ENCODE measurements around the gene SULF2. TPM values are rescaled to one million over a fixed set of nuclear protein-coding genes. Genes with fewer than 3 reads are reported as not detected.
A peak's percentile ranks its signal among the peaks of the same experiment; 100 is the strongest.

Gene SULF2
- total RNA-seq, 1 experiment from 2014 or later: 52.0 TPM

DNA sequence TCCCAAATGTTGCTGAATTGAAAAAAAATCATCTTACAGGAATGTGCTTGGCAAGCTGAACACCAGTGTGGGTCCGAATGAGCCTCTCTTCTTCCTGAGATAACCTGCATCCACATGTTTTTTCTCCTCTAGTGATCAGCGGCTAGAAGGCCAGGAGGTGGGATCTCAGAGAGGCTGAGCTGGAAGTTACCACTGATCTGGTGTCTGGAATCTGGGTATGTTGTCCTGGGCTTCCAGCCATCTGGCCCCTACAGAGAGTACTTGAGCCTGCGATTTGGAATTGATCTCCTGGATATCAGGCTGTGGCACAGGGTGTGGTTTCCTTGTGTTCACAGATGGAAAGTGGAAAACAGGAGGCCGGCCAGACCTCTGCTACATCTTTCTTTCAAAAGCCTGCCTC is 35.9 kb downstream of the SULF2 start:
- H3K36me3 ChIP-seq (replicated peaks; ENCODE audit: control insufficient read depth, insufficient read depth, low read length): no peaks in the 10 kb centered on the region
- H3K4me3 ChIP-seq (ENCODE audit: insufficient read depth, low read depth, low read length): no peak overlapping the region
- DNase-seq: no peak
- H3K27me3 ChIP-seq (ENCODE audit: control insufficient read depth, insufficient read depth, low read length): no peaks in the 10 kb centered on the region

- Histone ChIP-seq H3K27me3 (ENCODE audit: control insufficient read depth, insufficient read depth, low read length) (no peaks in the 10 kb centered on the region), H3K4me3 (ENCODE audit: insufficient read depth, low read depth, low read length) (no peak overlapping the region), H3K36me3 (replicated peaks; ENCODE audit: control insufficient read depth, insufficient read depth, low read length) (no peaks in the 10 kb centered on the region)
- DNase-seq: no peak
Measured at GRCh38 chr20:47748823-47749222, 36.5 kb downstream of the SULF2 start.

DNA sequence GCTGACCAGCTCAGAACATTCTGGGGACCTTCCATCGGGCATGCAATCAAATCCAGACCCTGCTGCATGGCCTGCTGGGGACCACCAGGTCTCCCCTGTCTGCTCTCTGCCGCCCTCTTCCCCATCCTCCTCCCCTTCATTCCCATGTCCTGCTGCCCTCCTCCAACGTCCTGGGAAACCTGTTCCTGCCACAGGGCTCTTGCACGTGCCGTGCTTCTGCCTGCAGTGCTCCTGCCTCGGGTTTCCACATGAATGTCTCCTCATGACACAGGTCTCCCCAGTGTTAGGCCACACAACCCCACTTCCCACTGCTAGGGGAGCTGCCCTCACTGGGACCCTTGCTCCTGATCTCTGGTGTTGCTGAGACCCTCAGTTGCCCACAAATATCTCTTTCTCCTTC is 37.2 kb downstream of the SULF2 start:
- no peak overlapping the region for H3K4me3 ChIP-seq (ENCODE audit: insufficient read depth, low read depth, low read length)
- DNase-seq: no peak
- H3K36me3 ChIP-seq (replicated peaks; ENCODE audit: control insufficient read depth, insufficient read depth, low read length): no peaks in the 10 kb centered on the region
- no peaks in the 10 kb centered on the region for H3K27me3 ChIP-seq (ENCODE audit: control insufficient read depth, insufficient read depth, low read length)

GRCh38 chr20:47747669-47748031 is 37.6 kb downstream of the SULF2 start:
- Histone ChIP-seq H3K27me3 (ENCODE audit: control insufficient read depth, insufficient read depth, low read length) (no peaks in the 10 kb centered on the region), H3K4me3 (ENCODE audit: insufficient read depth, low read depth, low read length) (no peak overlapping the region), H3K36me3 (replicated peaks; ENCODE audit: control insufficient read depth, insufficient read depth, low read length) (no peaks in the 10 kb centered on the region)
- no peak for DNase-seq

DNA sequence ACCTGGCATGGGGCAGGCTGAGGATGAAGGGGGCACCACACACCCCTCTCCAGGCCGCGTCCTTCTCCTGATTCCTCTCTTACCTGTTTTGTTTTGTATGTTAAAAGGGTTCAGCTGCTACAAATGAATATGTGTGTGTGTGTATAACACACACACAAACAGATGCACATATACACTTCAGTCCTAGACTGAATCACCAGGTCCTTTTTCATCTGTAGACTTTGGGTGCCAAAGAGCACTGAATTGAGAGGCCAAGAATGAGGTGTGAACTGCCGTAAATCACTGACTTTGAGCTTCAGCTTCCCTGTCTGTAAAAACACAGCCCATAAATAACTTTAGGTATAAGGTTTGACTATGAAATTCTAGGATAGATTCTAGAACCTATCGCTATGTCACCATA is 40.5 kb downstream of the SULF2 start:
- no peaks in the 10 kb centered on the region for H3K27me3 ChIP-seq (ENCODE audit: control insufficient read depth, insufficient read depth, low read length)

GRCh38 chr20:47743671-47744070 is 41.6 kb downstream of the SULF2 start:
- H3K27me3 ChIP-seq (ENCODE audit: control insufficient read depth, insufficient read depth, low read length): no peaks in the 10 kb centered on the region
- no peak for DNase-seq
- no peak overlapping the region for H3K4me3 ChIP-seq (ENCODE audit: insufficient read depth, low read depth, low read length)
- no peaks in the 10 kb centered on the region for H3K36me3 ChIP-seq (replicated peaks; ENCODE audit: control insufficient read depth, insufficient read depth, low read length)

More for the DNA sequence above, 40.5 kb downstream of the SULF2 start:
- DNase-seq: no peak
- H3K36me3 ChIP-seq (replicated peaks; ENCODE audit: control insufficient read depth, insufficient read depth, low read length): no peaks in the 10 kb centered on the region
- no peak overlapping the region for H3K4me3 ChIP-seq (ENCODE audit: insufficient read depth, low read depth, low read length)

GRCh38 chr20:47741669-47742608 is 43.3 kb downstream of the SULF2 start:
- Histone ChIP-seq H3K36me3 (replicated peaks; ENCODE audit: control insufficient read depth, insufficient read depth, low read length) (no peaks in the 10 kb centered on the region), H3K4me3 (ENCODE audit: insufficient read depth, low read depth, low read length) (no peak overlapping the region), H3K27me3 (ENCODE audit: control insufficient read depth, insufficient read depth, low read length) (no peaks in the 10 kb centered on the region)
- DNase-seq: no peak

GRCh38 chr20:47740862-47741184 is 44.5 kb downstream of the SULF2 start:
- Histone ChIP-seq H3K36me3 (replicated peaks; ENCODE audit: control insufficient read depth, insufficient read depth, low read length) (no peaks in the 10 kb centered on the region), H3K27me3 (ENCODE audit: control insufficient read depth, insufficient read depth, low read length) (no peaks in the 10 kb centered on the region), H3K4me3 (ENCODE audit: insufficient read depth, low read depth, low read length) (no peak overlapping the region)
- peak; percentile 85 for DNase-seq

DNA sequence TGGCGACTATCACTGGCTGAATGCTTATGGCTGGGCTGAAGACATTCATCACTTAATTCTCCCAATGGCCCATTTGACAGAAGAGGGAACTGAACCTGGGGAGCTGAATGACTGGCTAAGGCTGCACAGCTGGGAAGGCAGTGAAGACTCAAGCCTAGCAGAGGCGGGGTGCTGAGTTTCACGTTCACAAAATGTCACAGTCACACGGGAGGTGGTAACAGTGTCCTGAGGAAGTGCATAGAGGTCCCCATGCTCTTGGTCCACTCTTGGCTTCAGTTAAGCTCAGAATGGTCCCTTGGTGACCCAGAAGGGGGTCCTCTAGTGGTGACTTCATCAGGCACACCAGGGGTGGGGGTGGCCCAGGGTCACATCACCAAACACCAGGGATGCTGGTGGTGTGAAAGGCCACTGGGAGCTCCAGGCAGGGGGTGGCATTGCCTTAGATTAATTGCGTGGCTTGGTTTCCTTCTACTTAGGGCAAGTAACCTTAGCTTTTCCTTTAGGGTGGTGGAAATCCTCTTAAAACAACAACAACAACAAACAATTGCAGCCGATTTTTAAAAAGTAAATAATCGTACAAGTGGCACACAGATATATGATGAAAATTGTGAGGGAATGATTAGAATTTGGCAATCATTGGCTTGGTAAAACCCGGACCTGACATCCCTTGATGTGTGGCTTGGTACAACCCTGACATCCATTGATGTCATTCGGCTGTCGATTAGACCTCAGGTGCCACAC is 45.0 kb downstream of the SULF2 start:
- Histone ChIP-seq H3K27me3 (ENCODE audit: control insufficient read depth, insufficient read depth, low read length) (no peaks in the 10 kb centered on the region), H3K36me3 (replicated peaks; ENCODE audit: control insufficient read depth, insufficient read depth, low read length) (no peaks in the 10 kb centered on the region), H3K4me3 (ENCODE audit: insufficient read depth, low read depth, low read length) (no peak overlapping the region)
- DNase-seq: no peak

- no peak for DNase-seq
- Histone ChIP-seq H3K36me3 (replicated peaks; ENCODE audit: control insufficient read depth, insufficient read depth, low read length) (no peaks in the 10 kb centered on the region), H3K27me3 (ENCODE audit: control insufficient read depth, insufficient read depth, low read length) (no peaks in the 10 kb centered on the region), H3K4me3 (ENCODE audit: insufficient read depth, low read depth, low read length) (no peak overlapping the region)
Measured at GRCh38 chr20:47737923-47738322, 47.4 kb downstream of the SULF2 start.

DNA sequence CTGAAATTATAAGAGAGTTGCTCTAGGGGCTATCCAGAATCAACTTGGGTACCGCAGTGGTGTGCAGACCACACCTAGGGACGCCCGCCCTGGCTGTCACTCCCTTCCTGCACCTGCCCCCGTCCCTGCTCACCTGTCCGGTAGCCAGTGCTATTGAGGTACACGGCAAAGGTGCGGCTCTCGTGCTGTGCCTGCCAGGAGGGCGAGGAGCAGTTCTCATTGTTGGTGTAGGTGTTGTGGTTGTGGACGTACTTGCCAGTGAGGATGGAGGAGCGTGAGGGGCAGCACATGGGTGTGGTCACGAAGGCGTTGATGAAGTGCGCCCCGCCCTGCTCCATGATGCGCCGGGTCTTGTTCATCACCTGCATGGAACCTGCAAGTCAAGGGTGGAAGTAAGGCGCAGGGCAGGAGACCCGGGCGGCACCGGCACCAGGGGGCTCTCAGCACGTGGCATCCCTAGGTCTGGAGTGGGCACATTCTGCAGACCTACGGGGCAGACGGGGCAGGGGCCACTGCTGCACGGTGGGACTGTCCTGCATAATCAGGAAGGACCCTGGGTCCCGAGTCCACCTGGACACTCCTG is 48.6 kb downstream of the SULF2 start:
- no peak overlapping the region for H3K4me3 ChIP-seq (ENCODE audit: insufficient read depth, low read depth, low read length)
- DNase-seq: no peak
- no peaks in the 10 kb centered on the region for H3K27me3 ChIP-seq (ENCODE audit: control insufficient read depth, insufficient read depth, low read length)
- no peaks in the 10 kb centered on the region for H3K36me3 ChIP-seq (replicated peaks; ENCODE audit: control insufficient read depth, insufficient read depth, low read length)

- H3K4me3 ChIP-seq (ENCODE audit: insufficient read depth, low read depth, low read length): no peak overlapping the region
- no peaks in the 10 kb centered on the region for H3K36me3 ChIP-seq (replicated peaks; ENCODE audit: control insufficient read depth, insufficient read depth, low read length)
Measured at GRCh38 chr20:47735412-47736400, 49.6 kb downstream of the SULF2 start.

DNA sequence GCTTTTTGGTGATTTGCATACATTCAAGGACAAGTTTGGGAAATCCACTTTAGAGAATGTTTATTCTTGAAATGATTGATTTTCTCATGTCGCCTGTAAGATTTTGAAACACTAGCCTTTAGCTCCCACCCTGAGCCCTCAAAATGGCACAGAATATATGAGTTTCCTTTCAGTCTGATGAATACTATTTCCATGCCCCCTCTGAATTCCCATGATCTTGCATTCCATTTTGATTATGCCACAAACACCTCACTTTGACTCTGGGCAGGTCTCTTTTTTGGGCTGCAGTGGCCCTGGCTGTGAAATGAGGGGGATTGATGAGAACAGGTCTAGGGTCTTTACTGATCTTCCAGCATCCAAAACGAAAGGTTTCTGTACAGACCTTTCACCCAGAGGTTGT is 50.4 kb downstream of the SULF2 start:
- Histone ChIP-seq H3K36me3 (replicated peaks; ENCODE audit: control insufficient read depth, insufficient read depth, low read length) (no peaks in the 10 kb centered on the region), H3K4me3 (ENCODE audit: insufficient read depth, low read depth, low read length) (no peak overlapping the region), H3K27me3 (ENCODE audit: control insufficient read depth, insufficient read depth, low read length) (no peaks in the 10 kb centered on the region)
- DNase-seq: no peak

More at GRCh38 chr20:47735412-47736400, 49.6 kb downstream of the SULF2 start:
- H3K27me3 ChIP-seq (ENCODE audit: control insufficient read depth, insufficient read depth, low read length): no peaks in the 10 kb centered on the region
- DNase-seq: no peak

- Histone ChIP-seq H3K27me3 (ENCODE audit: control insufficient read depth, insufficient read depth, low read length) (no peaks in the 10 kb centered on the region), H3K4me3 (ENCODE audit: insufficient read depth, low read depth, low read length) (no peak overlapping the region), H3K36me3 (replicated peaks; ENCODE audit: control insufficient read depth, insufficient read depth, low read length) (no peaks in the 10 kb centered on the region)
- no peak for DNase-seq
Measured at GRCh38 chr20:47733892-47734291, 51.4 kb downstream of the SULF2 start.

Data from H7 (cell line).